Neuronal stem cell (in vitro differentiated cells): ENCODE results near the gene KCNH5.
"Not testable (repeated sequence)": the region's sequence is repeated elsewhere in the genome, so short reads cannot be mapped to it uniquely, and the experiment has no call there.

Experiments used
- DNase-seq: peaks from one replicate; pipeline ENCODE4 v3.0.0-alpha.2; 2013; ENCODE audit warnings: low spot score
- H2AFZ ChIP-seq: one replicate; pipeline ENCODE4 v1.6.1; 2013; ENCODE audit warnings: mild to moderate bottlenecking, low read length, inconsistent platforms
- H2AK5ac ChIP-seq: 2 replicates; pipeline ENCODE4 v1.6.1; 2013; ENCODE audit warnings: low read depth, mild to moderate bottlenecking, inconsistent platforms, low read length, moderate library complexity, mixed read lengths
- H2BK120ac ChIP-seq: 2 replicates; pipeline ENCODE4 v1.6.1; 2013; ENCODE audit warnings: low read depth, mild to moderate bottlenecking, inconsistent platforms, low read length, moderate library complexity, mixed read lengths
- H2BK12ac ChIP-seq: one replicate; pipeline ENCODE4 v1.6.1; 2013; ENCODE audit warnings: low read length, inconsistent platforms
- H2BK15ac ChIP-seq: 2 replicates; pipeline ENCODE4 v1.6.1; 2013; ENCODE audit warnings: mild to moderate bottlenecking, low read length, inconsistent platforms, mixed read lengths
- H2BK5ac ChIP-seq: one replicate; pipeline ENCODE4 v1.6.1; 2013; ENCODE audit warnings: inconsistent platforms, mild to moderate bottlenecking, low read length, moderate library complexity
- H3K14ac ChIP-seq: one replicate; pipeline ENCODE4 v1.6.1; 2013; ENCODE audit warnings: low read length, inconsistent platforms
- H3K18ac ChIP-seq: 2 replicates; pipeline ENCODE4 v1.6.1; 2013; ENCODE audit warnings: low read length, inconsistent platforms
- H3K23ac ChIP-seq: 2 replicates; pipeline ENCODE4 v1.6.1; 2013; ENCODE audit warnings: low read depth, mild to moderate bottlenecking, mixed read lengths, low read length, inconsistent platforms; ENCODE audit not compliant: poor library complexity
- H3K27ac ChIP-seq: replicated peaks from 3 replicates; pipeline ENCODE4 v1.5.1; 2013; ENCODE audit warnings: low read length, inconsistent platforms
- H3K27me3 ChIP-seq, 3 experiments: 2 replicates each; pipeline ENCODE4 v1.6.1; 2013; ENCODE audit warnings: low read length in 3 of 3, mild to moderate bottlenecking in 2 of 3, inconsistent platforms in 1 of 3, low read depth in 1 of 3, mixed read lengths in 1 of 3, moderate library complexity in 1 of 3; ENCODE audit not compliant: control insufficient read depth in 3 of 3, insufficient read depth in 3 of 3
- H3K36me3 ChIP-seq, 2 donors: replicated peaks in 1 of 2; 2 replicates each; pipeline ENCODE4 v1.6.1; 2013; ENCODE audit warnings: low read length in 2 of 2; ENCODE audit not compliant: control insufficient read depth in 2 of 2, insufficient read depth in 2 of 2
- H3K4ac ChIP-seq: 2 replicates; pipeline ENCODE4 v1.6.1; 2013; ENCODE audit warnings: inconsistent platforms, mild to moderate bottlenecking, low read length, moderate library complexity
- H3K4me1 ChIP-seq, 2 donors: 1 replicate in 1 of 2; 2 replicates in 1 of 2; pipeline ENCODE4 v1.6.1; 2013; ENCODE audit warnings: low read length in 2 of 2, low read depth in 1 of 2; ENCODE audit not compliant: control insufficient read depth in 2 of 2, insufficient read depth in 1 of 2
- H3K4me2 ChIP-seq: one replicate; pipeline ENCODE4 v1.6.1; 2013; ENCODE audit warnings: mild to moderate bottlenecking, low read length, inconsistent platforms; ENCODE audit not compliant: insufficient read depth, poor library complexity, severe bottlenecking
- H3K4me3 ChIP-seq, 2 donors: 2 replicates each; pipeline ENCODE4 v1.5.1; 2013; ENCODE audit warnings: low read length in 2 of 2, mild to moderate bottlenecking in 2 of 2, inconsistent platforms in 1 of 2, moderate library complexity in 1 of 2
- H3K79me1 ChIP-seq: one replicate; pipeline ENCODE4 v1.6.1; 2013; ENCODE audit warnings: low read depth, mild to moderate bottlenecking, inconsistent platforms, low read length, moderate library complexity
- H3K9ac ChIP-seq: one replicate; pipeline ENCODE4 v1.6.1; 2013; ENCODE audit warnings: mild to moderate bottlenecking, low read depth, low read length, inconsistent platforms; ENCODE audit not compliant: poor library complexity
- H3K9me3 ChIP-seq, 2 donors: replicated peaks in 1 of 2; 2 replicates each; pipeline versions ENCODE3 to v1.6.1; 2013; ENCODE audit warnings: low read length in 2 of 2, mild to moderate bottlenecking in 2 of 2, inconsistent platforms in 1 of 2, low read depth in 1 of 2, mixed read lengths in 1 of 2, moderate library complexity in 1 of 2; ENCODE audit not compliant: control insufficient read depth in 2 of 2, insufficient read depth in 1 of 2
- H4K8ac ChIP-seq: one replicate; pipeline ENCODE4 v1.6.1; 2013; ENCODE audit warnings: low read depth, mild to moderate bottlenecking, inconsistent platforms, low read length, moderate library complexity
- H4K91ac ChIP-seq: one replicate; pipeline ENCODE4 v1.6.1; 2013; ENCODE audit warnings: low read length, low read depth, mild to moderate bottlenecking, inconsistent platforms; ENCODE audit not compliant: poor library complexity
- WGBS, 2 donors: extraction: QIAGEN DNeasy Blood & Tissue Kit; methylation state at CpG; one replicate each; pipeline ENCODE4 v1.1.7; 2013; ENCODE audit warnings: missing lambda C conversion rate in 2 of 2, mixed read lengths in 1 of 2; ENCODE audit not compliant: insufficient read length in 2 of 2, insufficient replicate concordance in 1 of 2; ENCODE audit errors: extremely low coverage in 2 of 2; 5-methylcytosine and 5-hydroxymethylcytosine counted together

Gene KCNH5

DNA sequence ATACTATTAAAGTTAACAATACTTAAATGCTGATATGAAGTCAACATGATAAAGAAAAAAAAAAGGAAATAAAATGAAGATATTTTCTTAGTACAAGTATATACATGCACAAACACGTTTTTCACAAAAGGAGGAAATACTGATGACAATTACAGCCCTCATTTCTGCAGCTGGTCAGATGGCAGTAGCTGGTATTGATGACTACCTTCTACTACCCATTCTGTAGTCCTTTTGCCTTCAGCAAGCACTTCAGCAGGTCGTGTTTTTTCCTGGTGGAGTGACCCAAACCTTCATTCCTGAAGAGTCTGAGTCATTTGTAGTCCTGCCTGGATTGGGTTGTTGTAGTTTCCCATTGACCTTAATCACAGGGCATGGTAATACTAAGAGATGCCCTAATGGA lies 187.2 kb downstream of the KCNH5 start:
- H2AK5ac ChIP-seq, H4K91ac ChIP-seq, H3K14ac ChIP-seq, H3K27ac ChIP-seq, H3K23ac ChIP-seq, H3K27me3 ChIP-seq, H3K4ac ChIP-seq, H3K9me3 ChIP-seq, H3K9ac ChIP-seq, H2AFZ ChIP-seq, H3K79me1 ChIP-seq, H3K18ac ChIP-seq, H2BK12ac ChIP-seq, H2BK5ac ChIP-seq, H3K4me3 ChIP-seq, DNase-seq, H2BK15ac ChIP-seq, H3K36me3 ChIP-seq, H2BK120ac ChIP-seq, H3K4me1 ChIP-seq, H3K4me2 ChIP-seq, H4K8ac ChIP-seq: not testable (repeated sequence)
- WGBS, 2 donors, result no CpG with 5 or more reads among the region's 2 CpGs

DNA sequence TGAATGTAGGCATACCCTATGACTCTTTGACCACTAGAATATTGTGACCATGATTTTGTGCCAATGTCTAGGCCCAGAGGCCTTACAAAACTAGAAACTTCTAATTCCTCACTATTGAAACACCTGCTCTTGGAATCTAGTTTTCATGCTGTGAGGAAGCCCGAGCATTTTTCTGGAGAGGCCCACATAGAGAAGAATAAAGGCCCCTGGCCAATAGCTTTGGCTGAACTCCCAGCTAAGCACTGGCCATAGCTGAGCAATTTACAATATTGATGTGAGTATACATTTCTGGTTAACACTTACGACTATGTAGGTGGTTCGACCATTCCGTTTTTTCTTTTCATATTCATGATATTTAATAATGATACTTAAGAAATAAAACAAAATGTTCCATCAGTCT lies 190.3 kb downstream of the KCNH5 start:
- no peaks in the 10 kb centered on the region for H3K79me1 ChIP-seq
- no peak overlapping the region for H2BK120ac ChIP-seq
- H2BK5ac ChIP-seq, result no peak overlapping the region
- no peaks in the 10 kb centered on the region for H3K27me3 ChIP-seq
- no peak overlapping the region for H4K8ac ChIP-seq
- no peaks in the 10 kb centered on the region for H3K9me3 ChIP-seq
- H3K18ac ChIP-seq, result no peak overlapping the region
- H2BK12ac ChIP-seq, result no peak overlapping the region
- no peak overlapping the region for H3K4ac ChIP-seq
- no peak overlapping the region for H3K14ac ChIP-seq
- no peak overlapping the region for H3K9ac ChIP-seq
- H2AFZ ChIP-seq, result no peak overlapping the region
- H3K36me3 ChIP-seq, result no peaks in the 10 kb centered on the region
- no peaks in the 10 kb centered on the region for H3K4me1 ChIP-seq
- H4K91ac ChIP-seq, result no peak overlapping the region
- no peak overlapping the region for H2AK5ac ChIP-seq
- no peak overlapping the region for H3K4me2 ChIP-seq
- H2BK15ac ChIP-seq, result no peak overlapping the region
- H3K27ac ChIP-seq, result no peak overlapping the region
- no peak overlapping the region for H3K4me3 ChIP-seq
- WGBS, 2 donors, result no CpG with 5 or more reads among the region's 4 CpGs
- H3K23ac ChIP-seq, result no peak overlapping the region
- DNase-seq, result no peak

DNA sequence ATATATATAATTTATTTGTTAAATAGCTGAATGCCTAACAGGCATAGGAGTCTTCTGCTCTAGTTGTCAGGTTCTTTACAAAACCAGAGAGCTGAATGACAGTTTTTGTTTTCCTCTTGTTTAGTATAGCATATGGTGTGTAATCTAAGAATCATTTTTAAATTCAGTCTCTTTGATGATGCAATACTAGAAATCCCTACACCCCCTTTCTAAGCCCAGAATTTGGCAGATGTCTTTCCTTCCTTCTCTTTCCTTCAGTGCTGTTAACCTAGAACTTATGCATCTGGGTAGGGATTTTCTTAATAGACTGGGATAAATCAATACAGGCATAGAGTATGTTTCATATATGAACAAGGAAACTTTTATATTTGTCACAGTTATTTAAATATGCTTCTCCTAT lies 198.1 kb downstream of the KCNH5 start:
- Histone ChIP-seq H4K8ac (no peak overlapping the region), H3K23ac (no peak overlapping the region), H3K9ac (no peak overlapping the region), H4K91ac (no peak overlapping the region), H2BK15ac (no peak overlapping the region), H3K4ac (no peak overlapping the region), H2BK120ac (no peak overlapping the region), H3K4me3 (no peak overlapping the region), H3K14ac (no peak overlapping the region), H3K4me1 (no peaks in the 10 kb centered on the region), H3K27me3 (no peaks in the 10 kb centered on the region), H3K79me1 (no peaks in the 10 kb centered on the region), H2BK5ac (no peak overlapping the region), H2AK5ac (no peak overlapping the region), H3K4me2 (no peak overlapping the region), H3K27ac (no peak overlapping the region), H3K18ac (no peak overlapping the region), H2AFZ (no peak overlapping the region), H3K36me3 (no peaks in the 10 kb centered on the region), H2BK12ac (no peak overlapping the region), H3K9me3 (no peaks in the 10 kb centered on the region)
- no peak for DNase-seq

DNA sequence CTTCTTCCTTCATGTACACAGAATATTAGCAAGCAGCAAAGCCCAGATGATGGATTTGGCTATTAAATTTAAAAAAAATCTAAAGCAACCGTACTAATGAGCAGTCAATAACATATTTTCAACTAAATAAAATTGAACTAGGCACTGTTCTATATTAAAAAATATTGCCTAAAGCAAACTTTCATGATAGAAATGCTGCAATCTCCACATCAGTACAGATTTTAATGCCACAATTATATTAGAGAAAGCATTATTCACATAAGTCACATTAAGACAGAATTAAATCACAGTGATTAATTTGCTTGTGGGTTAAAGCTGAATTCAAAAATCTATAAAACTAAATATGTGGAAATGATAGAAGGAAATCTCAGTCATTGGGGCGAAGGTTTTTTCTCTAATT lies 200.7 kb downstream of the KCNH5 start:
- Histone ChIP-seq H3K4ac (no peak overlapping the region), H2BK5ac (no peak overlapping the region), H3K14ac (no peak overlapping the region), H2BK120ac (no peak overlapping the region), H3K4me1 (no peaks in the 10 kb centered on the region), H2BK15ac (no peak overlapping the region), H3K36me3 (no peaks in the 10 kb centered on the region), H4K91ac (no peak overlapping the region), H3K23ac (no peak overlapping the region), H2AFZ (no peak overlapping the region), H4K8ac (no peak overlapping the region), H3K27ac (no peak overlapping the region), H3K9ac (no peak overlapping the region), H3K4me2 (no peak overlapping the region), H3K9me3 (no peaks in the 10 kb centered on the region), H3K18ac (no peak overlapping the region), H3K4me3 (no peak overlapping the region), H2AK5ac (no peak overlapping the region), H3K27me3 (no peaks in the 10 kb centered on the region), H2BK12ac (no peak overlapping the region), H3K79me1 (no peaks in the 10 kb centered on the region)
- no CpG with 5 or more reads among the region's 2 CpGs for WGBS, 2 donors
- no peak for DNase-seq
